Caco-2 (cell line): ENCODE results near the gene ARL5A. TPM values are rescaled to one million over a fixed set of nuclear protein-coding genes. Genes with fewer than 3 reads are reported as not detected.

Source experiments
- BruUV-seq: library from RNA; stranded (reverse); fragments of 400-500 nt; replicated peaks from 2 replicates; lab custom pipeline; 2021; lab: Mats Ljungman, UMichigan
- CTCF ChIA-PET: fragments of 300-600 bp; sonication (Branson Sonifier 250); formaldehyde crosslinking; loops from one replicate; lab custom pipeline; 2022; ENCODE audit warnings: antibody characterized with exemption; lab: Charles Lee
- POLR2A ChIA-PET: fragments of 300-600 bp; sonication (Branson Sonifier 250); formaldehyde crosslinking; loops from one replicate; lab custom pipeline; 2022; ENCODE audit warnings: antibody characterized with exemption; lab: Charles Lee
- DNase-seq, 2 experiments: peaks; one replicate each; pipeline versions ENCODE4 v3.0.0 to v3.0.0-alpha.2; 2020 to 2022
- H3K27me3 ChIP-seq: replicated peaks from 2 replicates; pipeline ENCODE4 v1.6.0; 2011; ENCODE audit warnings: low read length; ENCODE audit not compliant: control insufficient read depth, insufficient read depth
- H3K36me3 ChIP-seq: 2 replicates; pipeline ENCODE4 v1.5.1; 2011; ENCODE audit warnings: low read length; ENCODE audit not compliant: control insufficient read depth, insufficient read depth
- H3K4me1 ChIP-seq: fragments of 250-450 bp; sonication (Bioruptor Pico); 2 replicates; pipeline ENCODE4 v1.5.1; 2020; ENCODE audit warnings: mild to moderate bottlenecking
- H3K4me3 ChIP-seq: 2 replicates; pipeline ENCODE4 v1.5.1; 2011; ENCODE audit warnings: low read depth, mild to moderate bottlenecking, control low read depth, low read length
- H3K9me3 ChIP-seq: fragments of 250-450 bp; sonication (Bioruptor Pico); 2 replicates; pipeline ENCODE4 v1.5.1; 2020; ENCODE audit warnings: mild to moderate bottlenecking, moderate library complexity
- H3K27ac Mint-ChIP-seq: one replicate; pipeline ENCODE4 v1.8.0; 2022; ENCODE audit warnings: mixed read lengths; ENCODE audit not compliant: unreplicated experiment
- H3K27me3 Mint-ChIP-seq: one replicate; pipeline ENCODE4 v1.8.0; 2022; ENCODE audit warnings: mixed read lengths; ENCODE audit not compliant: insufficient read depth, unreplicated experiment
- H3K36me3 Mint-ChIP-seq: one replicate; pipeline ENCODE4 v1.8.0; 2022; ENCODE audit warnings: mild to moderate bottlenecking, mixed read lengths; ENCODE audit not compliant: insufficient read depth, unreplicated experiment
- H3K4me1 Mint-ChIP-seq: one replicate; pipeline ENCODE4 v1.8.0; 2022; ENCODE audit warnings: low read depth, mixed read lengths; ENCODE audit not compliant: unreplicated experiment
- H3K4me3 Mint-ChIP-seq: one replicate; pipeline ENCODE4 v1.8.0; 2022; ENCODE audit warnings: mild to moderate bottlenecking, moderate library complexity, mixed read lengths; ENCODE audit not compliant: unreplicated experiment
- H3K9me3 Mint-ChIP-seq: one replicate; pipeline ENCODE4 v1.8.0; 2022; ENCODE audit warnings: mixed read lengths; ENCODE audit not compliant: unreplicated experiment
- CTCF ChIP-seq, 2 experiments: fragments of 200-600 bp in 1 of 2; IDR thresholded peaks; 1 replicate in 1 of 2; 2 replicates in 1 of 2; pipeline versions ENCODE4 v1.5.1 to v1.8.0; 2011 to 2022; ENCODE audit warnings: antibody characterized with exemption in 1 of 2, control low read depth in 1 of 2, inconsistent platforms in 1 of 2, low read depth in 1 of 2, low read length in 1 of 2, mild to moderate bottlenecking in 1 of 2, moderate library complexity in 1 of 2; ENCODE audit not compliant: insufficient read depth in 1 of 2, severe bottlenecking in 1 of 2, unreplicated experiment in 1 of 2
- intact Hi-C: fragments of 100-400 bp; cut with micrococcal nuclease; formaldehyde crosslinking; loops from one replicate; pipeline ENCODE4 v1.10.0; 2022; ENCODE audit not compliant: unreplicated experiment
- total RNA-seq: library from RNA; stranded (reverse); gene quantifications from 2 replicates; pipeline ENCODE4 v1.2.3, GENCODE V29; 2022

Gene ARL5A
- total RNA-seq, 1 experiment from 2014 or later = 58.3 TPM

GRCh38 chr2:151845481-151845880, 17.3 kb upstream of the ARL5A start:
- no peak overlapping the region for H3K4me3 Mint-ChIP-seq
- Histone ChIP-seq H3K36me3 (no peaks in the 10 kb centered on the region), H3K4me1 (no peaks in the 10 kb centered on the region), H3K27me3 (no peaks in the 10 kb centered on the region), H3K9me3 (no peaks in the 10 kb centered on the region), H3K4me3 (no peak overlapping the region)
- CTCF ChIA-PET = interaction anchor here (0.6 kb wide), 1 partner anchor 22 kb away, joined by 3 read pairs; no protein-coding TSS in a partner anchor
- no peaks in the 10 kb centered on the region for H3K27me3 Mint-ChIP-seq
- POLR2A ChIA-PET = no interaction called here
- H3K27ac Mint-ChIP-seq = no peak overlapping the region
- no peak for DNase-seq
- intact Hi-C loops = no loop called here
- no TSS peak for BruUV-seq
- H3K9me3 Mint-ChIP-seq = no peaks in the 10 kb centered on the region
- no peaks in the 10 kb centered on the region for H3K36me3 Mint-ChIP-seq
- TF ChIP-seq CTCF (IDR thresholded peaks at IDR 0.05; ENCODE audit: insufficient read depth in 1 of 2, low read depth in 1 of 2, low read length in 1 of 2, severe bottlenecking in 1 of 2, unreplicated experiment in 1 of 2) = no peak
- H3K4me1 Mint-ChIP-seq = no peaks in the 10 kb centered on the region

GRCh38 chr2:151844211-151844896, 16.1 kb upstream of the ARL5A start:
- Mint-ChIP-seq H3K4me1 (no peaks in the 10 kb centered on the region), H3K9me3 (no peaks in the 10 kb centered on the region), H3K27ac (no peak overlapping the region), H3K4me3 (no peak overlapping the region), H3K27me3 (no peaks in the 10 kb centered on the region), H3K36me3 (no peaks in the 10 kb centered on the region)
- no peak for DNase-seq
- ChIA-PET POLR2A (no interaction called here), CTCF (no interaction called here)
- H3K36me3 ChIP-seq = no peaks in the 10 kb centered on the region
- no peak overlapping the region for H3K4me3 ChIP-seq
- BruUV-seq = no TSS peak
- no peaks in the 10 kb centered on the region for H3K4me1 ChIP-seq
- TF ChIP-seq CTCF (IDR thresholded peaks at IDR 0.05; ENCODE audit: insufficient read depth in 1 of 2, low read depth in 1 of 2, low read length in 1 of 2, severe bottlenecking in 1 of 2, unreplicated experiment in 1 of 2) = no peak
- no peaks in the 10 kb centered on the region for H3K9me3 ChIP-seq
- H3K27me3 ChIP-seq = no peaks in the 10 kb centered on the region
- intact Hi-C loops = no loop called here

DNA sequence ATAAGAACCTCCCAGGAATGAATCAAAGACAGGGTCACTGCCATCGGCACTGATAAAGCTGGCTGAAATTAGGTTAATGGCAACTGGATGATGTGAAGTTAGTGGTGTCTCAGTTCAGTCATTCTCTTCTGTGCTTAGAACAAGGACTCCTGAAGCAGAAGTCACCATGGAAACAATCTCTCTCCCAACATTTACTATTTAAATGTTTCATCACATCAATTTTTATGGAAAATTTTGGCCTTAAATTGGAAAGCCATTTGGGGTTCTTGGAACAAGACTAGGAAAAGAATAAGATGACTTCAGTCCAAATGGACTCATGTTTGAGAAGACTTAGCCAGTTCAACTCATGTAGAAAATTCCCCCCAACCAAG, 15.5 kb upstream of the ARL5A start:
- Mint-ChIP-seq H3K9me3 (no peaks in the 10 kb centered on the region), H3K27me3 (no peaks in the 10 kb centered on the region), H3K4me1 (no peaks in the 10 kb centered on the region), H3K4me3 (no peak overlapping the region), H3K27ac (no peak overlapping the region), H3K36me3 (no peaks in the 10 kb centered on the region)
- H3K4me3 ChIP-seq = no peak overlapping the region
- no peaks in the 10 kb centered on the region for H3K9me3 ChIP-seq
- H3K4me1 ChIP-seq = no peaks in the 10 kb centered on the region
- DNase-seq = no peak
- no peaks in the 10 kb centered on the region for H3K27me3 ChIP-seq
- TF ChIP-seq CTCF (IDR thresholded peaks at IDR 0.05; ENCODE audit: insufficient read depth in 1 of 2, low read depth in 1 of 2, low read length in 1 of 2, severe bottlenecking in 1 of 2, unreplicated experiment in 1 of 2) = no peak
- BruUV-seq = no TSS peak
- intact Hi-C loops = no loop called here
- POLR2A ChIA-PET = no interaction called here
- H3K36me3 ChIP-seq = no peaks in the 10 kb centered on the region
- CTCF ChIA-PET = no interaction called here
